Ishikawa (cell line): ENCODE measurements around the gene OR3A3.

ENCODE experiments used
- CEBPB ChIP-seq: IDR thresholded peaks from 2 replicates; pipeline ENCODE4 v1.6.1; 2012
- CREB1 ChIP-seq: IDR thresholded peaks from 2 replicates; pipeline ENCODE4 v1.6.1; 2012; ENCODE audit warnings: low read depth
- EGR1 ChIP-seq: IDR thresholded peaks from 2 replicates; pipeline ENCODE4 v1.6.1; 2012
- EP300 ChIP-seq: IDR thresholded peaks from 2 replicates; pipeline ENCODE4 v1.6.1; 2012; ENCODE audit warnings: borderline replicate concordance
- FOXM1 ChIP-seq: IDR thresholded peaks from 2 replicates; pipeline ENCODE4 v1.6.1; 2012; ENCODE audit warnings: low read depth, borderline replicate concordance
- MAX ChIP-seq: IDR thresholded peaks from 2 replicates; pipeline ENCODE4 v1.6.1; 2012
- NFIC ChIP-seq: IDR thresholded peaks from 2 replicates; pipeline ENCODE4 v1.6.1; 2012
- RAD21 ChIP-seq: IDR thresholded peaks from 2 replicates; pipeline ENCODE4 v1.6.1; 2012; ENCODE audit warnings: low read depth
- TAF1 ChIP-seq: IDR thresholded peaks from 2 replicates; pipeline ENCODE4 v1.6.1; 2012; ENCODE audit warnings: low read depth, mild to moderate bottlenecking
- TCF12 ChIP-seq: IDR thresholded peaks from 2 replicates; pipeline ENCODE4 v1.6.1; 2012; ENCODE audit warnings: low read depth
- TEAD4 ChIP-seq: IDR thresholded peaks from 2 replicates; pipeline ENCODE4 v1.6.1; 2012
- YY1 ChIP-seq: IDR thresholded peaks from 2 replicates; pipeline ENCODE4 v1.6.1; 2012; ENCODE audit warnings: low read depth
- ZBTB7A ChIP-seq: IDR thresholded peaks from 2 replicates; pipeline ENCODE4 v1.6.1; 2012; ENCODE audit warnings: low read depth
- TF ChIP-seq, protein P1 (sequence below): IDR thresholded peaks from 2 replicates; pipeline ENCODE4 v1.6.1; 2012; ENCODE audit warnings: low read depth, mild to moderate bottlenecking
- TF ChIP-seq, protein P2 (sequence below): IDR thresholded peaks from 2 replicates; pipeline ENCODE4 v1.6.1; 2012

Gene OR3A3

GRCh38 chr17:3411070-3411469 lies at the start of gene OR3A3:
TSS of gene OR3A3 (plus strand) at chr17:3411370.
- no peak for TF ChIP-seq CREB1
- TF ChIP-seq YY1, result no peak
- no peak for TF ChIP-seq TCF12
- TF ChIP-seq CEBPB, result no peak
- no peak for TF ChIP-seq EP300
- no peak for TF ChIP-seq TEAD4
- no peak for TF ChIP-seq MAX
- no peak for TF ChIP-seq FOXM1
- TF ChIP-seq NFIC, result no peak
- no peak for TF ChIP-seq RAD21
- TF ChIP-seq ZBTB7A, result no peak
- no peak for TF ChIP-seq EGR1
- TF ChIP-seq, protein P1, sequence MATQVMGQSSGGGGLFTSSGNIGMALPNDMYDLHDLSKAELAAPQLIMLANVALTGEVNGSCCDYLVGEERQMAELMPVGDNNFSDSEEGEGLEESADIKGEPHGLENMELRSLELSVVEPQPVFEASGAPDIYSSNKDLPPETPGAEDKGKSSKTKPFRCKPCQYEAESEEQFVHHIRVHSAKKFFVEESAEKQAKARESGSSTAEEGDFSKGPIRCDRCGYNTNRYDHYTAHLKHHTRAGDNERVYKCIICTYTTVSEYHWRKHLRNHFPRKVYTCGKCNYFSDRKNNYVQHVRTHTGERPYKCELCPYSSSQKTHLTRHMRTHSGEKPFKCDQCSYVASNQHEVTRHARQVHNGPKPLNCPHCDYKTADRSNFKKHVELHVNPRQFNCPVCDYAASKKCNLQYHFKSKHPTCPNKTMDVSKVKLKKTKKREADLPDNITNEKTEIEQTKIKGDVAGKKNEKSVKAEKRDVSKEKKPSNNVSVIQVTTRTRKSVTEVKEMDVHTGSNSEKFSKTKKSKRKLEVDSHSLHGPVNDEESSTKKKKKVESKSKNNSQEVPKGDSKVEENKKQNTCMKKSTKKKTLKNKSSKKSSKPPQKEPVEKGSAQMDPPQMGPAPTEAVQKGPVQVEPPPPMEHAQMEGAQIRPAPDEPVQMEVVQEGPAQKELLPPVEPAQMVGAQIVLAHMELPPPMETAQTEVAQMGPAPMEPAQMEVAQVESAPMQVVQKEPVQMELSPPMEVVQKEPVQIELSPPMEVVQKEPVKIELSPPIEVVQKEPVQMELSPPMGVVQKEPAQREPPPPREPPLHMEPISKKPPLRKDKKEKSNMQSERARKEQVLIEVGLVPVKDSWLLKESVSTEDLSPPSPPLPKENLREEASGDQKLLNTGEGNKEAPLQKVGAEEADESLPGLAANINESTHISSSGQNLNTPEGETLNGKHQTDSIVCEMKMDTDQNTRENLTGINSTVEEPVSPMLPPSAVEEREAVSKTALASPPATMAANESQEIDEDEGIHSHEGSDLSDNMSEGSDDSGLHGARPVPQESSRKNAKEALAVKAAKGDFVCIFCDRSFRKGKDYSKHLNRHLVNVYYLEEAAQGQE, result no peak
- no peak for TF ChIP-seq TAF1
- TF ChIP-seq, protein P2, sequence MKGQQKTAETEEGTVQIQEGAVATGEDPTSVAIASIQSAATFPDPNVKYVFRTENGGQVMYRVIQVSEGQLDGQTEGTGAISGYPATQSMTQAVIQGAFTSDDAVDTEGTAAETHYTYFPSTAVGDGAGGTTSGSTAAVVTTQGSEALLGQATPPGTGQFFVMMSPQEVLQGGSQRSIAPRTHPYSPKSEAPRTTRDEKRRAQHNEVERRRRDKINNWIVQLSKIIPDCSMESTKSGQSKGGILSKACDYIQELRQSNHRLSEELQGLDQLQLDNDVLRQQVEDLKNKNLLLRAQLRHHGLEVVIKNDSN, result no peak

GRCh38 chr17:3378321-3378720 lies 32.8 kb upstream of the OR3A3 start:
- TF ChIP-seq, protein P2, result no peak
- TF ChIP-seq RAD21 (no peak), EGR1 (no peak)

DNA sequence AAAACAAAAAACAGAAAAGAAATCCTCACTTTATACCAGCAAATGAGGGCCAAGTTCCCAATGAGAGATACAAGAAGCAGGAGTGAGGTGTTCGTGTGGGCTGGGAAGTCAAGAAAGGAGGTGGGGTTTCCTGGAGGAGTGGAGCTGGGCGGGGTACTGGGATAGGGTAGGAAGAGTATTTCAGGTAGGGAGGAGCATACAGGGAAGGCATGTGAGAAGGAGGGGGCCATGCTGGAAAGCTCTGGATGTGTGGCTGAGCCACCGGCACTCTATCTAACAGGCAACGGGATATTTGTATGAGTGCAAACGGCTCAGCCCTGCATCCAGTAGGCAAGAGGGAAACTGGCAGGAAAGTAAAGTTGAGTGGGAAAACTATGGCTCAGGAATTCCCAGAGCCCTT lies 29.2 kb upstream of the OR3A3 start:
- TF ChIP-seq TCF12 (no peak), CEBPB (no peak), TEAD4 (no peak), NFIC (no peak), RAD21 (no peak), MAX (no peak), ZBTB7A (no peak), TAF1 (no peak), FOXM1 (no peak), YY1 (no peak), EP300 (no peak), CREB1 (no peak)
- TF ChIP-seq, protein P1, result no peak
- TF ChIP-seq, protein P2, result no peak

DNA sequence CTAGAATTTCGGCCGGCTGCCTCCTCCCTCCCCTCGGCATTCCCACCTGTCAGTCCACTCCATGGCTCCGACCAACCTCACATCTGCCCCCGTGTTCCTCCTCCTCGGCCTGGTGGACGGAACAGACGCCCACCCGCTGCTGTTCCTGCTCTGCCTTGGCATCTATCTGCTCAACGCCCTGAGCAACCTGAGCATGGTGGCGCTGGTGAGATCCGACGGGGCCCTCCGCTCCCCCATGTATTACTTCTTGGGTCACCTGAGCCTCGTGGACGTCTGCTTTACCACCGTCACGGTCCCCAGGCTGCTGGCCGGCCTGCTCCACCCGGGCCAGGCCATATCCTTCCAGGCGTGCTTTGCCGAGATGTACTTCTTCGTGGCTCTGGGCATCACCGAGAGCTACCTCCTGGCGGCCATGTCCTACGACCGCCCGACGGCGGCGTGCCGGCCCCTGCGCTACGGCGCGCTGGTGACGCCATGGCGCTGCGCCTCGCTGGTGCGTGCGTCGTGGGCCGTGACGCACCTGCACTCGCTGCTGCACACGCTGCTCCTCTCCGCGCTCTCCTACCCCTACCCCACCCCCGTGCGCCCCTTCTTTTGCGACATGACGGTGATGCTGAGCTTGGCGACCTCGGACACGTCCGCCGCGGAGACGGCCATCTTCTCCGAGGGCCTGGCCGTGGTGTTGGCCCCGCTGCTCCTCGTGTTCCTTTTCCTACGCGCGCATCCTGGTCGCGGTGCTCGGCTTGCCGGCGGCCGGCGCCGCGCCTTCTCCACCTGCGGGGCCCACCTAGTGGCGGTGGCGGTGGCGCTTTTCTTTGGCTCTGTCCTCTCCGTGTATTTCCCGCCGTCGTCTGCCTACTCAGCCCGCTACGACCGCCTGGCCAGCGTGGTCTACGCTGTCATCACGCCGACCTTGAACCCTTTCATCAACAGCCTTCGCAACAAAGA lies 25.0 kb upstream of the OR3A3 start, which contains the start of gene OR3A2:
Gene OR3A2, minus strand, starts transcription at position 440 of the 948 bp plus-strand sequence.
- TF ChIP-seq, protein P2, result no peak
- TF ChIP-seq TAF1, result no peak
- no peak for TF ChIP-seq EGR1
- no peak for TF ChIP-seq MAX
- no peak for TF ChIP-seq CEBPB
- TF ChIP-seq EP300, result no peak
- TF ChIP-seq NFIC, result no peak
- no peak for TF ChIP-seq CREB1
- no peak for TF ChIP-seq RAD21
- TF ChIP-seq TCF12, result no peak
- TF ChIP-seq FOXM1, result no peak
- TF ChIP-seq YY1, result no peak
- no peak for TF ChIP-seq ZBTB7A
- no peak for TF ChIP-seq TEAD4
- TF ChIP-seq, protein P1, result no peak
